Medulla oblongata (tissue), 1 donor: ENCODE measurements around the gene MAML2.
"Not testable (repeated sequence)": the region's sequence is repeated elsewhere in the genome, so short reads cannot be mapped to it uniquely, and the experiment has no call there.

Experiments used
- DNase-seq: peaks from one replicate; pipeline ENCODE4 v3.0.0-alpha.2; 2015; ENCODE audit errors: extremely low spot score

Gene MAML2

GRCh38 chr11:96293109-96293508 is 49.9 kb downstream of the MAML2 start:
- no peak for DNase-seq

GRCh38 chr11:96292291-96293010 is 50.5 kb downstream of the MAML2 start:
- no peak for DNase-seq

GRCh38 chr11:96290631-96291030 is 52.4 kb downstream of the MAML2 start:
- no peak for DNase-seq

DNA sequence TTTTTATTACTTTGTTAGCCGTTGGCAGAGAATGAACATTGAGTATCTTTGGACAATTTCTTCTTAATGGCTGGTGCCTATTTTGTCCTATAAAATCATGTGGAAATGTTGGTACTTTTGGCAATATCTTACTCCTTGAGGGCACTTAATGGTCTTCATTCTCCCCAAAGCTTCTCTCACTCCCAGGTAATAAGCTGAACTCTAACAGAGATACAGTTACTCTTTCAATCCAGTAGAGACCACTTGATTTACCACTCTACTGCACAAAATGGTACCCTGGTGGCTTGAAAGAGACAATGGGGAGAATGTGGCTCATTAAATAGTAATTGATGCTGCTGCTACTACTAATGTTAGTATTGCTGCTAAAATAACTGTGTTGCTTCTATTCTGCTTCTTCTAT is 53.0 kb downstream of the MAML2 start:
- no peak for DNase-seq

GRCh38 chr11:96288915-96289314 is 54.1 kb downstream of the MAML2 start:
- no peak for DNase-seq

DNA sequence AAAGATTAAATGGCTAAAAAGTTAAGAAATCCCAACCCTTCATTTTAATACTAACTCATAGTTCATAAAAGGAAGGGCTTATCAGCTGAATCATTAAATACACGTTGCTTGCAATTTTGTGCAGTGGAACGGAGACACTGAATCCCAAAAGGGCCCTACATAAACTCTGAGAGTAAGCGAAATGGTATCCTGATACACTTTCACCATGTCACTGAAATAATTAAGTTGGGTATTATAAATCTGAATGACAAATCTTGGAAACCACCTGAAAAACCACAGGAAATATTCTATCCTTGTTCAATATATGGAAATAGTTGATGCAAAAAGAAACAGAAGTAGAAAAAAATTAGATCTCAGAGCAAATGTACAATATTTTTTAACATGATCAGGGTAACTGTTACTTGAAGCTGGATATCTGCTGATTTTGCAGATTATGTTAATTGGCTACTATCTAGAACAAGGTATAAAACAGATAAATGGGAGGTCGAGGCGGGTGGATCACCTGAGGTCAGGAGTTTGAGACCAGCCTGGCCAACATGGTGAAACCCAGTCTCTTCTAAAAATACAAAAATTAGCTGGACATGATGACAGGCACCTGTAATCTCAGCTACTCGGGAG is 55.1 kb downstream of the MAML2 start:
- no peak for DNase-seq

DNA sequence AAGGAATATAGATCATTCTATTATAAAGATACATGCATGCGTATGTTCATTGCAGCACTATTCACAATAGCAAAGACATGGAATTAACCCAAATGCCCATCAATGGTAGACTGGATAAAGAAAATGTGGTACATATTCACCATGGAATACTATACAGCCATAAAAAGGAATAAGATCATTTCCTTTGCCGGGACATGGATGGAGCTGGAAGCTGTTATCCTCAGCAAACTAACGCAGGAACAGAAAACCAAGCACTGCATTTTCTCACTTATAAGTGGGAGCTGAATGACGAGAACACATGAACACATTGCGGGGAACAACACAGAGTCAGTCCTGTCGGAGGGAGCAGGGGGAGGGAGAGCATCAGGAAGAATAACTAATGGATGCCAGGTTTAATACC is 57.0 kb downstream of the MAML2 start:
- not testable (repeated sequence) for DNase-seq

DNA sequence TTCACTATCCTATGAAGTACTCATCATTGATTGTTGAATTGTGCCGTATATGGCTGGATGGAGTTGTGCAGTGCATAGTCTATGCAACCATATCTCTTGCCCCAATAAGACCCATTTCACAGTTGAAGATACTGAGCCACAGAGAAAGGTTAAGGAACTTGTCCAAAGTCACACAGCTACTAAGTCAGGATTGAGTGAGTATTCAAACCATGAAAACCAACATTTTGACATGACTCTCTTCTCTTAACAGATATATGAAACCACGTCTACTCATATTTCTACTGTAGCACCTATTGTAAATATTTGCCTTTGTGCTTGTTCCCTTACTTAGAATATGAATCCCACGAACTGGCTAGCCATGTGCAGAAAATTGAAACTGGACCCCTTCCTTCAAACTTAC is 58.1 kb downstream of the MAML2 start:
- no peak for DNase-seq

- DNase-seq, result no peak
Observed at GRCh38 chr11:96284401-96284800, 58.6 kb downstream of the MAML2 start.

DNA sequence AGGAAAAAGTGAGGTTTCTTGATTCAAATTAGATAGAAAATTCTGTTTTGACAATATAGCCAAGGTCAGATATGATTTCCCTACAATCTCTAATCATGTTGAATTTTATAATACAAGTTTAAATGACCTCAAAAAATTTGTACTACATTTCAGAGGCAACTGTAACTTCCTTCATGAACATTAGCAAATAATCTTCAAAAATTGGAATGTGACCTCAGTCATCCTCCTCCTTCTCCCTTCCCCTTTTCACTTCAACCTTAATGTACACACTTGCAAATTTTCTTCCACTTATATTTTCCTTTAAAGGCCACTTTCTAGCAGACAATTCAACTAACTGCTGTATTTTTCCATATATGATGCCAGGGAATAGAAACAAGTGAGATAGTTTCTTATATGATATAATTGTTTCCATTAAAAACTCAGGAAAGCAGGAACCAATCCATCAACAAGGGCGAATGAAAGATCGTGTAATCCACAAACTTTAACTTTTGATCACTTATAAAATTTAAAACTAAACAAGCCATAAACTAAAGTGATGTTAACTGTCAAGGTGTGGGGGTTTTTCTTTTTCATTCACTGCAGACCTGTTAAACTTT is 60.3 kb downstream of the MAML2 start:
- DNase-seq, result no peak

DNA sequence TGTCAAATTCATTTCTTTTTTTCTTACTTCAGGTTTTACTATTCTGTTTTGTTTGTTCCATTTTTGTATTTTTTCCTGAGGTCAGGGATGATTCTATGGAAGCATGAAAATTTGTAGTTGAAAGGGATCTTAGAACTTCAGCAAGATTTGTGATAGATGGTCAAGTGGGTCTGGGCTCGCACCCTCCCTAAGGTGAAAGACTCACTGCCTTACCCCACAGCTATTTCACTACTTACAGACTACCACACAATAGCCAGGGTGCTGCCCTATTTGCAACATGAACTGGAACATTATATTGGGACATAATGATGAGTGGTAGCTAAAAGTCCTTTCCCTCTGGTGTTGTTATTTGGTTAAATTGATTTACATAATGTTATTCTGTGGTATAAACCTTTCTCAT is 62.6 kb downstream of the MAML2 start:
- DNase-seq, result no peak

DNA sequence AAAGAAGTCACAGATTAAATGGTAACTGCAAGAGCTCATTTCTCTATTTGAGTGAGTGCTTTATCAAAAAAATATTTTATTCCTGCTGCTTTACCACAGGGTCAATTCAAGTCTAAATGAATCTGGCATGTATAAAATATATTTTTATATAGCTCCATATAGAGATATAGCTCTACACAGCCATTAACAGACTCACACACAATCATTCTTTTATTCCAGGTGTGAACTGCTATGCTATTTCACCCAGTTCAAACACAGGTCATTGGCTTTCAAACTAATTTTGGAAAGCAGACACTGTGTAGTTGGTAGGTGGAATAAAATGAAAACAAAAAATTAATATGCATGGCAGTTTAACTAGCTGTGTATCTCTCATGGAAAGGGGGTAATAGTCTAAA is 63.1 kb downstream of the MAML2 start:
- DNase-seq, result no peak

- no peak for DNase-seq
Observed at GRCh38 chr11:96279018-96279895, 63.7 kb downstream of the MAML2 start.

DNA sequence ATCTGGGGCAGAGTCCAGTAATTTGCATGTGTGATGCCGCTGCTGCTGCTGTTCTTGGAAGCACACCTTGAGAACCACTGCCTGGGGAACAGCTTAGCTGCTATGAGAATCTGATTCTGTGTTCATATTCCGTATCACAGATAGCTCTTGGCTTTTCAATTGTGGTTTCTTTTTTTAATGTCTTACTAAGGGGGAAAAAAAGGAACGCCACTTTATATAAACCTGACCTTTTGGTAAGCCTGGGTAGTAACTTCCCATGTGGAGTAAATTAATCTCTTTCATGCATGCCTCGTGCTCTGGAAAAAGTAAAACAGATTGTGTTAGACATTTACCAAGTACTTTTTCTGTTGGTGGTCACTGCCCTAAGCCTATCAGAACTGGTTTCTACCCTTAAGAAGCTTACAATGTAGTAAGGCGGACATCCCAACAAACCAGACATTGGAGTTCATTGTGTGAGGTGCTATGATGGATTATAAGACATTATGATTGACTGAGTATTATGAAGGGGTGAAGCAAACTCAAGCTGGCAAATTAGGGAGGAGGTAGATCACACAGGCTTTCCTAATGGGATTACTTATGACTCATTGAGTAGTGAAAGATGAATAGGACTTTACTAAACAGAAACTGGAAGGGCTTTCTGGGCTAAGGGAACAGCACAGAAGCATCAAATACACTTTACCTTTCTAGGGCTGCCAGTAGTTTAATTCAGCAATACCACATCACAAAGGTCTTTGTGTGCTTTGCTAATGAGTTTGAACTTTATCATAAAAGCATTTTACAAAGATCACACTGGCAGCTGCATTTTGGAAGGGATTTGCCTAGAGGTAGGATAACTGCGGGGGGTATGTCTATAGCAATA is 64.7 kb downstream of the MAML2 start:
- DNase-seq, result no peak

GRCh38 chr11:96277696-96278038 is 65.3 kb downstream of the MAML2 start:
- no peak for DNase-seq

DNA sequence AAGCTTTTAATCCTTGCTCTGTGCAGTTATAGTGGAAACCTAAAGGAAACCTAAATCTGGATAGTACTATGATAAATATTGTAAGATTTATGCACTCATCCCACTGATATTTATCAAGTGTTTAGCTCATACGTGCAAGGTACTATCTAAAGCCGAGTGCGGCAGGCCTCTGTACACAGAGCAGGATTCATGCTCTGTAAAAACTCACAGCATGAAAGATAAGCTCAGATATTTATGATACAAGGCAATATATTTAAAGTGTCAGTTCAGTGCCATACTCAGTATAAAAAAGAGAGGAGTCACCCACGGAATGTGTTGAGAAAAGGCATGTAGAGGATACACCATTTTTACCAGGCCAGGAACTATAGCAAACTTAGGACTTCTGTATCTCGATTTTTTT is 66.2 kb downstream of the MAML2 start:
- no peak for DNase-seq

DNA sequence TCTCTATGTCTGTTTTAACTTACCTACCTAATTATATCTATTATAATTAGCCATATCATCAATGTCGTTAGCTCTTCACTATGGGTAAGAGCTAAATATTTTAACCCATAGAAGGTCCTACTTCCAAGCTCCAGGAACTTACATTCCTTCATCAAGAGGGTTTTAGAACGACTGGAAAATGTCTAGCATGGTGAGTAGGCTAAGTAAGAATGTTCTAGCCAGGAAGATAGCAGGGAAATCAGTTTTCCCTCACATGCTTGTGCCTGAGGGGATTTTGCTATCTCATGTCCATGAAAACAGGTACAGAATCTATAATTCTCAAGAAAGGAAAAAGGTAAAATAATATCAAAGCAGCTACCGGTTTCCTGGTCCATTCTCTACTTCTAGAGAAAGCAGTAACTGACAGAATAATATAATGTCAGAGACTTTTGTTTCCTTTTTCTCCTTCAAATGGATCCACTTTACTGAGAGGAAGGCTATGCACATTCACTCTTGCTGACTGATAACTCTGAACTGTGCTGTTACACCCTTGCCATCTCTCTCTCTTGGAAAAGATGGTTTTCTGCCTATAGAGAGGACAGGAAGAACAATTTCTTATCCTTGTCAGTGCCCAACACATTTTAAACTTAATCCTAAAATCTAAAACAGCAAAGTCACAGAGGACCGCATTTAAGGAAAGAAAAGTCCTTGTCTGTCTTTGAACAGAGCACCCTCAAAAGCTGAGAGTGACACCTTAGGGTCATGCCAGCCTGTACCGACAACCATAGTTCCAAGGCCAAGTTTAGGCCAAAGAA is 67.0 kb downstream of the MAML2 start:
- no peak for DNase-seq

DNA sequence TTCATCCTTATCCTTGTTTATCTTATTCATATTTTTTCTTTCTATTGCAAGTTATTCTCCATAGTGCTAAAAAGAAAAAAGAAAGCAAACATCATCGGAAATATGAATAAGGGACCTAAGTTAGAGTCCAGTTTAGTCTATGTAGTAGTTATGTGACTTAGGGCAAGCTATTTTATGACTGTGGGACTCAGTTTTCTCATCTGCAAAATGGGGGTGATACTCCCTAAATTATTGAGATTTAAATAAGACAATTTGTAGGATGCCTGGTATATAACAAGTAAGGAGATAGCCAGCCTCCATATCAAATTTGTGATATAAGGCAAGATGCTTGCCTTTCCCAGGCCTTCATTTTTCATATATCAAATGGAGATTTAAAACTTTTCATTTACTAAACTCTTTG is 69.5 kb downstream of the MAML2 start:
- no peak for DNase-seq

DNA sequence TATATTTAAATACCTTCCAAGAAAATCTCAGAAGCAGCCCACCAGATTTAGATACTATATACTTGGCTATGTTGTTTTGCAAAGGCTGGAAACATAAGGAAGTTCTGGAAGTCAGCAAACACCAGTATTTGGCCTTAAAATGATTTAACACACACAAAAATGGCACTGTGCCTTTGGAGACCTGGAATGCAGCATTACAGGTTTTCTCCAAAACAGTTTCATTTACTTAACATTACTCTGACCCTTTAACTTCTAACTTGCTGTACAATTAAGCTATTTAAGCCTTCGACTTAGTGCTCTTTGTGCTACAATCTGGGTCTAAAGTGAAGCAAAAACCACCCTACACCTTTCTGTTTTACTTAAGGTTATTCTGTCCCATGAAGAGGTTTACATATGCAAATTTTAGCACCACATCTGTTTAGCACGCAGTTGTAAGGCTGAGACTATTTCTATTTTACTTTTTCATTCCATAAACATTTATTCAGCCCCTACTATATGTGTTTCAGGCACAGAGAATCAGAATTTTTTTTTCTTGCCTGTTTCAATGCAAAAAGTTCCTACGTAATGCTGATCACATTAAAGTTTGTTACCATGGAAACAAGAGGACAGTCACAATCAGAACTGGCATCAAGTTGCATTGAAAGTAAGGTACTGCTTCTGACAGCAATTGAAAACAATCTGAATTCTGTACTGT is 70.3 kb downstream of the MAML2 start:
- DNase-seq, result no peak

DNA sequence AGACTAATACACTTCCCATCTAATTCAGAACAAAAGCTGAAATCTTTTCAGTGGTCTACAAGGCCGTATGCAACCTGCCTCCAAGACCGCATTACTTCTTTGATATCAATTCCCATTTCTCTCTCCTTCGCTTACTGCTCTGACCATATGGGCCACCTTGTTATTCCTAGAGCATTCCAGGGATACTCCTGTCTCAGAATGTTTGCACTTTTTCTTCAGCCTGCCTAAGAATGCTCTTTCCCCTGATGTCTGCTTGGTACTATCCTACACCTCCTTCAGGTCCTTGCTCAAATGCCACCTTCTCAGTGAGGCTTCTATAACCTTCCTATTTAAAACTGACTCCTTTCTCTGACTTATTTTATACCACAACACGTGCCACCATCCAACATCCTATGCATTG is 71.2 kb downstream of the MAML2 start:
- DNase-seq, result no peak
